HUDEP-2 (cell line): ENCODE measurements around the gene ADARB1.

Experiments
- DNase-seq, 76 experiments: peaks; one replicate each; lab custom pipeline; 2025; ENCODE audit not compliant: unreplicated experiment in 76 of 76; lab: John Stamatoyannopoulos, UW

ADARB1 gene

DNA sequence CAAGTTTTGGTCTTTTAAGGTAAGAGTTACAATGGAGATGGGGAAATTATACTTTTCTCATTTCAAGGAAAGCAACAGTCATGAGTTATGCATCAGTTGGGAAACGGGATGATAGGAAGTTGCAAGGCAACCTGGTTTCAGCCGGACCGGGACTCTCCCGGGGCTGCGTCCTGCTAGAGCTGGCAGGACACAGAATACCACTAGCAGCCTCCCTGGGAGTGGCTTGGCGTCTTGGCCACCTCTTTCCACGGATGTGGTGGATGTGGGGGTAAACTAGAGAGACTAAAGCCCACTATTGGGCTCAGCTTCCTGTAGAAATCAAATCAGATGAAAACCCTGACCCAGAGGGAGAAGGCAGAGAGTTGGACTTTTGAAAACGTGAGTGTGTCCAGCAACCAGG is 71.9 kb downstream of the ADARB1 start:
- no peak for DNase-seq

DNA sequence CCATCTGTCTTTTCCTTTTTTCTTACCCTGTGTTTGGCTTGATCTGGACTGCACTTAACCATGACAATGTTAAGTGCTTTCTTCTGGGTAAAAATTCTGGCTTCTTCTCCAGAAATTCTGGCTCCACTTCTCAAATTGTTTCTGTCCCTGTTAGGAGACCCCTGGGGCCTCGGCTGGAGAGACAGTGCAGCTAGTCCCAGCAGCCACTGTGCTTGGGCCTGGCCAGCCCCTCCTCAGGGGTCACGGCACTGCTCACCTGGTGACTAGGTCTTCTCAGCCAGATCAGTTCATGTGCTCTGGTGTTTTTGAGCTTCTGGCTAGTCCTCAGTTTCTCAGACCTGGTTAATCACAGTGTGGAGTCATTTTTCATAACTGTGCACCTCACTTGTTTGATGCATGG is 72.4 kb downstream of the ADARB1 start:
- no peak for DNase-seq

DNA sequence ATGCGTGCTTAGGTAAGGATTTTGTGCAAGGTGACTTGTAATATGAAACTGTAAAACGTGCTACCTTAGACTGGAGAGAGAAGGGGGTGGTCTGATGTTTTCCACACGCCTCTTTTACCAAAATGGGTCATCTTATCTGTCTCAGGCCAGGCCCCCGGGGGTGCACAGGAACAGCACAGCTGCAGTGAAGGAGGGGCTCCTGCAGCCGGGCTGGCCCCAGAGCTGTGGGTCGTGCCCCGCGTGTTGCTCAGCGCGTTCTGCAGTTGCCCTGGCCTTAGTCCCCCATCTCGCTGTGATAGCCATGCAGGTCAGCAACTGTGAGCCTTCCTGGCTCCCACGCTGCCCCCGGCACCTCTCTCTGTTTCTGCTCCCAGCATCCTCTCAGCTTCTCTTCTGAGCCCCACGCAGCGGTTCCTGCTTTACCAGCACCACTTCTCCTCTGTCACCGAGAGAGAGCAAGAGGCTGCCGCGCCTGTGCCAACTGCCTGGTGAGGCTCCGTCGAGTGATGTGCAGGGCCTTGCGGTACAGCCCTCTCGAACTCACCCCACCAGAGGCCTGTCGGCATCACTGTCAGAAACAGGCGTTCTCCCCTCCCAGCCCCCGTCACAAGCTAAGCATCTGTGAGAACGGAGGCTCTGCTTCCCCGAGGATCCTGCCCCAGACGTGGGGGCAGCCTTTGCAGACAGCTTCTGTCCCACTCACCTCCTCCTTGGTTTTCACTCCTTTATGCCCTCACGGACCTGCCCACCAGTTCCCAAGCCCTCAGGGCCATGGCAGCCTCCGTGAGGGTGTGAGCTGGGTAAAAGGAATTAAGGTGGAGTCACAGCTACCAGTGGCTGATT is 73.3 kb downstream of the ADARB1 start:
- no peak for DNase-seq

DNA sequence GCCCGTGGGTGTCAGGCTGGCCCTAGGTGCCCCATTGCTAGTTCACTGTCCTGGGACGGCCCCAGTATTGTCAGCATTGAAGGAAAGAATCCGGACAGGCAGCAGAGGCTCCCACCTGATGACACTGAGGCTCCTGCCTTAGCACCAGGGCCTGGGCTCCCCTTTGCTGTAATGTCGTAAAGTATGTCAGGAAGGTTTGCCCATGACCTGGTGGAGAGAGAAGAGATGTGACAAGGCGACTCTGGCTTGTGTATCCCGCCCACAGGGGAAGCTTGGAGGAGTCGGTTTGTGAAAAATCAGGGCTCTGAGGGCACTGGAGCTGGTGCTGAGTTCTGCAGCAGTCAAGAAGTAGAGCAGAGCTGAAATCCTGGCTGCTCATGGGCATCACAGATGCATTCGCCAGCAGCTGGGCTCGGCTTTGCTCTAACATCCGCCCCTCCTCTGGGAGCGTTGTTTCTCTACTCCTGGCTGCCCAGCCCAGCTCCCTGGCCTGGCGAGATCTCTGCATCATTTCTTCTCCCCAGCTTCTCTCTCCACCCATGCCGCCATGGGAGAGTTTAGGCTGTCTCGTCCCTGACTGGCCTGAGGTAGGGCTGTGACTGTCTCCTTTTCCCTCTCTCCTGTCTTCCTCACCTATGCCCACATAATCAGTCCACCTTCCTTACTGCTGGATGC is 74.1 kb downstream of the ADARB1 start:
- no peak for DNase-seq

DNA sequence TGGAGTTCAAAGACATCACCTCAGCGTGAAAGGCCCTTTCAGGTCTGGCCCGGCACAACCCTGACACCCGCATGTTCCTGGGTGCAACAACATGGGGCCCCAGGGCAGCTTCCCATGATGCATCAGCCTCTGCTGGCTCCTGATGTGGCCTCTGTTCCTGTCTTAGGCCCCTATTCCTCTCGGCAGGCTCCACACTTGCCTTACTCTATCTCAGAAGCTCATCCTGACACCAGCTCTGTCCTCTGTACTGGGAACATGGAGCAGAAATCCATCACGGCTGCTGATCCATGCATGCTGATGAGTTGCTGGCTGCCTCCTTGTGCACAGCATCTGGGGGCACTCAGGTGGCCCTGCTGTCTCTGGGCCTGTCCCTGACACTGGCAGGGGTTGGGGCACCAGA is 74.6 kb downstream of the ADARB1 start:
- DNase-seq = no peak

DNA sequence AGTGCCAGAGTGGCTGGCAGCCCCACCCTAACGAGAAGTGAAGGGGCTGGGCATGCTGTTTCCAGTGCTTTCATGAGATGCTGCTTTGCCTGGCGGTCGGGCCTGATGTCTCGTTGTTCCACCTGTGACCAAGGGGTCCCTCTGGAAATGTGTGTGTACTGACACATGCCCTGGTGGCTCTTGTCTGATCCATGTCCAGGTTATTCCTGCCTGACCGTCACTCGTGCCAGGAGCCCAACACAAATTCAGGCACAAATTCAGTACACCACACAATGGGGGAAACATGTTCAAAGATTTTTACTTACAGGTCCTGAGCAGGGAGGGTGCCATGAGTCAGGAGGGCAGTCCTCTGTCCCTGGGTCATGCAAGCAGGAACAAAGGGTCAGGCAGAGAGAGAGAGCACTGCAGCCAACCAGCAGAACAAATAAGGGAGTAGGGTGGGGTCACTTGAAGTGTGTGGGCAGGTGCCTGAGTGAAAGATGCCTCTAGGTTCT is 76.3 kb downstream of the ADARB1 start:
- DNase-seq = peak in 38 of 76 experiments; percentile 13 to 67 (median 36)

DNA sequence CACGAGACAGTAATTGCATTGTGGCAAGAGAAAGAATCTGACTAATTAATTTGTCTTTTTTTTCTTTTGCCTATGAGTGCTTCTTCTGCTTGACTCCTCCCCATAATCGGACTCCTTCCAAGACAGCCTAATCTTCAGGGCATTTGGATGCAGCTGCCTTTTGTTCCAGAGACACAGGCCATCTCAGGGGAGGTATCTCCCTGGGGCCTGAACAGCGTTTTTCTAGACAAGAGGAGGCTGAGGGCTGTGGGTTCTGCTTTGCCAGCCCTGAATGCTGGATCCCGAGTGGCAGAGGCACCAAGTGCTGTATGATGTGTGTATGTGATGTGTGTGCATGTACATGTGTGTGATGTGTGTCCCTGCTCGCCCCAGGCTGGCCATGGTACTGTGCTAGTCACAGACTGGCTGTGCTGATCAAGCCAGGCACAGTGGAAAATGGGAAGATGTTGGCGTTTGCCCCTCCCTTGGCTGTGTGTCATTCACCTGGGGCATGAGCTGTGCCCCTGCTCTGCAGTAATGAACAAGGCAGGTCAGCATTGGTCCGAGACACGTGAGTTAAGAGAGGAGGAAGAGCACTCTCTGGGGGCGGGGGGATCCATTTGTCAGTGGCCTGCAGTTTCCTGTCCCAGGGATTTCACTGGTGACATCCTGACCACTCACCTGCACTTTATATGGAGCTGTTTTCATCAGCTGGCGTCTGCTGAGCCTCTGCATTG is 77.2 kb downstream of the ADARB1 start:
- peak in 5 of 76 experiments; percentile 14 to 25 (median 21) for DNase-seq

DNA sequence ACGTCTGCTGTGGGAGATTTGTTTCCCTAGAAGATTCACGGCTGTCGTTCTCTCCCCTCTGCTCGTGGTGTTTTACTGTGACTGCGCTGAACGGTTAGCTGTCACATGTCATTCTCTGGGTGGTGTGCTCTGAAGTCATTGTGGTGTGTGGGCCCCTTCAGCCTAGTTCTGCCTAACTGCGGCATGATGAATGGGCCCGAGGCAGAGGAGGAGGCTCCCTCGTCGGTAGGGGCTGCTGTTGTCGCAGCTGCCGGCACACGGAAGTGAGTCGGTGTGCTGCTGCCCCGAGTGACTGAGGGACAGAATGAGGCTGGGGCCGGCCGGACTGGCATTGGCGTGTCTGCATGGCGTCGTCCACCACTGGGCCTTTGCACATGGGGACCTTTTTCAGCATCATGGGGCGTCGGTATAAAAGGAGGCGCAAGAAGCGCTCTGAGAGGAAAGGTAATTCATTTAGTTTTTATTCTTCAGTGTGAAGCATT is 77.9 kb downstream of the ADARB1 start:
- peak in 74 of 76 experiments; percentile 48 to 93 (median 81) for DNase-seq

DNA sequence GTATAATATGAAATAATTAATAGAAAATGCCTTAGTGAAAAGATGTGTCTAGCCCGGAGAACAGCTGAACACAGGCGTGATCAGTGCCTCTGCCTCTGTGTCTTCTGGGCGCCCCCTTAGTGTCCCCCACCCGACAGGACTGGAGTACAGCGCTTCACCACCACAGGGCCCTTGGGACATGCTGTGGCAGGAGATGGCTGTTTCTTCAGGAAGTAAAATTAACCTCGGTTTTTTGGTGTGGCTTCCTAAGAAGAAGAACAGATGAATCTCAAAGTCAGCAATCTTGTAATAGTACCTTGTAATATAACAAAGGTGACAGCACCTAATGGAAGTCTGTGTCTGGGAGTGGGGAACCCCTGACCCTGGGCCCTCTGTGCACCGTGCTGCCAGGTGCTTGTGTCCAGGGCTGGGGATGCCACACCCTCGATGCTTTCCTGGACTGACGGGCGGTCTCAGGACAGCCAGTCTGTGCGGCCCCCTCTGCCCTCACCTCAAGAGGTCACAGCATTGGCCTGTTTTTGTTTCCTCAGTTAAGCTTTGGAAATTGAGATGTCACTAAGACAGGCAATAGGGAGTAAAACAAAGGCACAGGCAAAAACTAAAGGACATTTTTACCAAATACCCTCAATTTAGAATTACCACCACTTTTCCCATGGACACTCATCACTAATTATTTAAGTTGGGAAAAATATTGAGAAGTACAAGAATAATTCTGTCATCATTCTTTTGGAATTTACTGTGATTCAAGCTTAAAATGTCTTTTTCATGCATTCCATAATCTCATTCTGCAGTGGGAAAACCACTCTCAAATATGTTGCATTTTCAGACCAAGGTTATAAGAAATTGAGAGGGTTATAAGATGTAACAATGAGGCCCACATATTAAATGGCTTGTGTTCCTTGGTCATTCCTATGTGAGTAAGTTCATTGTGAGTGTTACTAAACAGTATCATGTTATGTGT is 79.3 kb downstream of the ADARB1 start:
- peak in 5 of 76 experiments; percentile 10 to 44 (median 14) for DNase-seq

DNA sequence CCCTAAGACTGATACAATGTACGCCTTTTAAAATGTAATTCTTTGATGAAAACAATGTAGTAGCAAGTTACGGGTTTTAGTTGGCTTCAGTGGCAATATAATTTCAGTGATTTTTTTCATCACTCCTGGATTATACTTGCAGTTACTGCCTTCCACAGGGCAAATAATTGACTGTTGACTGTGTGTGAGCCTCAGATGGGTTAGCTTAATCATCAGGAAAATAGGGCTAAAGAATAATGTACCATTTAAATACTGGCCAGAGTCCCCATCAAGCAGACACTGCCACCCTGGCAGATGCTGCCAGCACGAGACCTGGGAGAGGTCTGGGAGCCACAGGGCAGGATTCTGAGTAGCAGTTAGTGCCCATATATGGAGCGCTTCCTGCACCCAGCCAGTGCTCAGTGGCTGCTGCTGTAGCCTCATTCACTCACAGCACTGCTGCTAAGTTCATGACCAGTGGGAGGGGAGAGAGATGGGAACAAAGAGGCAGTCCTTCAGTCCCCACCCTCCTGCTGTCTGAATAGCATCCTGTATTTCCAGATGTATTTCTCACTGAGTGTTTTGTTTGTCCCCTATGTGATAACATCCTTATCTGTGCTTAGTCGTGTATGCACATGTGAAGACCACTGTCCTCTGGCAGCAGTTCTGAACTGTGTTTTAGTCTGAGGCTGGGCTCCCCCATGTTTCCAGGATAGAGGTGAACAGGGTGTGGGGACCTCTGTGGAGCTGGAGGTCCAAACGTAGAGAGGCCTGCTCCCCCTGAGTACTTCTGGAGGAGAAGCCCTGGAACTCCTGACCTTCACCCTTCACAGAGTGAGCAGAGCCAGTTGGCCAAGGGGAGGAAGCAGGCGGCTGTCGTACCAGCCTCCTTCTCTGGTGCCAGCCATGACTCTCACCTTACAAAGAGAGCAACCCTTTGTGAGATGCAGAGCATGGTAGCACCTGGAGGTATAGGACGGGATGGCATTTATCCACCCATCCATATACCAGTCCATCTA is 80.4 kb downstream of the ADARB1 start:
- DNase-seq = peak in 51 of 76 experiments; percentile 17 to 74 (median 44)

DNA sequence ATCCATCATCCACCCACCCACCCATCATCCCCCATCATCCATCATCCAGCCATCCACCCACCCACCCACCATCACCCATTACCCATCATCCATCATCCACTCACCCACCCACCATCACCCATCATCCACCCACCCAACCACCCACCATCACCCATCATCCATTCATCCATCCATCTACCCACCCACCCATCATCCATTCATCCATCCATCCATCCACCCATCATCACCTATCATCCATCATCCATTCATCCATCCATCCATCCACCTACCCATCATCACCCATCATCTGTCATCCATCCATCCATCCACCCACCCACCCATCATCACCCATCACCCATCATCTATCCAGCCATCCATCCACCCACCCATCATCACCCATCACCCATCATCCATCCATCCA is 81.5 kb downstream of the ADARB1 start:
- no peak for DNase-seq

DNA sequence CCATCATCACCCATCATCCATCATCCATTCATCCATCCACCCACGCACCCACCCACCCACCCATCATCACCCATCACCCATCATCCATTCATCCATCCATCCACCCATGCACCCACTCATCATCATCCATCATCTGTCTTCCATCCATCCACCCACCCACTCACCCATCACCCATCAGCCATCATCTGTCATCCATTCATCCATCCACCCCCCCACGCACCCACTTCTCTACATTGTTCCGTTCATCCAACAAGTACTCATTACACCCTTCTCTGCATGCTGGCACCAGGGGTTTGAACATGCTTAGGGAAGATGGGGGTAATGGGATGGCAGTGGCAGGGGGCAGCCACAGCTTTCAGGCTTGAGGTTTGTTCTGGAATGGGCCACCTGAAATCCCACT is 82.1 kb downstream of the ADARB1 start:
- no peak for DNase-seq

DNA sequence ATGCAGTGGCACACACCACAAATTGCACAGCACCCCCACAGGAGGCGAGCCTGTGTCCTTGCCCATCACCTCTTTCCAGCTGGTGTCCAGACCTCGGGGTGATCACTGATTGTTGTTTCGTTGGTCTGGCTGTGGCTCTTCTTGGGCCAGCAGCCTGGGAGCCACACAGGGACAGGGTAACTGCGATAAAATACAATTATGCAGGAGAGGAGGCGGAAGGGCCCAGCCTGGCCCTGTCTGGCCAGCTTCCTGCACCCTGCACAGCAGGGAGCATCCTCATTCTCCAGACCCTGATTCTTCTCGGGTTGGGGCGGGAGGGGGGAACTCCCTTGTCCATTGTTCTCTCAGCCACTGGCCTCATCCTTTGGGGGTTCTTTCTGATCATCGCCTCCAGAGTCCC is 83.6 kb downstream of the ADARB1 start:
- DNase-seq = no peak

DNA sequence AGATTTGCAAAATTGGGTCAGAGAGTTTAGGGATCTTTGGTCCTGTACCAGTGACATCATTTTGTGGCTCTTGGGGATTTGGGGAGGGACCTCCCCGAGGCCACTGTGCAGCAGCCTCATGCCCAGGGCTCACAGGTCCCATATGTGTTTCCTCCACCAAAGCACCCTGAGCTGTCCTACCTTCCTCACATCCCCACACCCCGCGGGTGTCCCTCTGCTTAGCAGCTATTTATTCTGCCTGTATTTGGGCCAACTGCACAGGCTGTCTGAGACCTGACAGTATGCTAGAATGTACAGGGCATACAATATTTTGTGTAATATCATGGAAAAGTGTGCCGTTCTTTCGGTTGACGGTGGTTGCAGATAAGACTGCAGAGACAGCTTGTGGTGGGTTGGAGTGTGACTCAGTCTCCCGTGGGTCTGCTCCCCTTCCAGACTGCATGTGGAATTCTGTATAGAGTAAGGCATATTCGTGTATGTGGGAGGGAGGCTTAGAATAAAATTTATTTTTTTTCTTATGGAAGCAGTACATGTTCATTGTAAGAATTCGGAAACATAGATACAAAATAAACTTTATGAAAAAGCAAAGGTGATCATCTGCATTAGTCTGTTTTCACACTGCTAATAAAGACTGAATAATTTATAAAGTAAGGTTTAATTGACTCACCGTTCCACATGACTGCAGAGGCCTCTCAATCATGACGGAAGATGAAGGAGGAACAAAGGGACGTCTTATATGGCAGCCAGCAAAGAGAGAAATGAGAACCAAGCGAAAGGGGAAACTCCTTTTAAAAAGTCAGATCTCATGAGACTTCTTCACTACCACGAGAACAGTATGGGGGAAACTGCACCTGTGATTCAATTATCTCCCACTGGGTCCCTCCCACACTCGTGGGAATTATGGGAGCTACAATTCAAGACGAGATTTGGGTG is 84.4 kb downstream of the ADARB1 start:
- DNase-seq = no peak

DNA sequence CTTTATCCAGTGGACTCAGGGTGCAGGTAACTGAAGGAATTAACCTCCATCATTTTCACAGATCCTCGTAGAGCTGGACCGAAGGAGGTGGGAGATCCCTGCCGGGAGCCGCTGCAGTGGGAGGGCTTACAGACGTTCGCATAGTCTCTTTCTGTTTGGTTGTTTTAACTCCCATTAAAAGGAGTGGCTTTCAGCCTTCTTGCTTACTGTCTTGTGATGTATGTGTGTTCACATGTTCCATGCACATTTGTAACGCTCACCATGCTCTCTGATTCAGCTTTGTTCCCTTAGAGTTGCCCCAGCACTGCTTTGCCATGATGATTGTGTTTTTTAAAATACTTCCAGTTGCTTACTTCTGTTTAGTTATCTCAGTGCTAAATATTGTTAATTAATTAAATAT is 85.8 kb downstream of the ADARB1 start:
- no peak for DNase-seq

DNA sequence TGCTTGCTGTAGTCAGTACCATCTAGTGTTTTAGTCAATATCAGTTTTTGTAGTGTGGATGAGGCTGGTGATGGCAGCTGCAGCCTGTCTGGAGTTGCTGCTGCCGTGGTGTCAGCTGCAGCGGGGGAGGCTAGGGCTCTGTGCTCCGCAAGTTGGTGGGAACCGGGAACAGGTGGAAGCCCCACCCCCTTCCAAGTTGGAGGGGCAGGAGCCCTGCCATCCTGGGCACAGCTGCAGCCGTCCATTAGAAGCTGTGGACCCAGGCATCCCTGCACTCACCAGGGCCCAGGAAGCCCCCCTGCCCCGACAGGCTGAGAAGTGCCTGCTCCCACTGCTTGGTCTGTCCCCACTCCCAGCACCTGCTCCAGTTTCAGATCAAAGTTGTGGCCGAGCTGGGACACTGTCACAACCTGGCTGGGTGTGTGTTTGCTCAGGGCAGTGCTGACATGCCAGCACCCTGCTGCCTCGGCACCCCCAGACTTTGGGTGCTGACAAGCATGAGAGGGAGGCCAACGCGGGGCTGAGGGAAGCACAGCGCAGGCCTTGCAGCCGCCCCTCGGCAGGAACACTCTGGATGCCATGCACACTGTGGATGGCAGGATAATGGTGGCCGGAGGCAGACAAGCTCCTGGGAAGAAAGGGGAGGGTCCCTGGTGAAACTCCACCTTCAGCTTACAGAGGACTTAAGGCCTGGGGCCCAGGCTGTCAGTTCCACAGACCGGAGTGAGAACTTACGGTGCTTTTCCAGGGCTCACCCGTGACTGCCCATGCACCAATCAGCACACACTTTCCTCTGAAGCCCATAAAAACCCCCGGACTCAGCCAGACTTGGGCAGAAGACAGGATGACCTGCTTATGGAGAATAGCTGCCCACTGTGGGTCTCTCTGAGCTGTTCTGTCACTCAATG is 86.9 kb downstream of the ADARB1 start:
- DNase-seq = no peak

DNA sequence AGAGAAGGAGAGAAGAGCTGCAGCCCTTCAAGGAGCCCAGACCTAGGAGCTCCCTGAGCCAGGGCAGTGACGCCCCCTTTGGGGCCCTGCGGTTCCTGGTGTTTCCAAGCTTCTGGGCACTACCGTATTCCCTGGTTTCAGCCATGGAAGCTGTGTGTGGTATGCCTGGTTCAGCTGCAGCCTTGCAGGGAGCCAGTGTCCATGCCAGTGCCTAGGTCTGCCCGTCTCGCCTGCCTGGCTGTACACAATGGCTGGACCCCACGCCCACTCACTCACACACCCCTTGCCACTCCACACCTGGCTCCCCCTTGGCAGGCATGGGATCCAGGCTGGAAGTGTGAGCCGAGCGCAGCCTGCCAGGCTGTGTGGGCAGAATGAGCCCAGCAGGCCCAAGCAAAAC is 87.7 kb downstream of the ADARB1 start:
- DNase-seq = no peak
